Stimulated activated CD8-positive, alpha-beta memory T cell treated with anti-CD3 and anti-CD28 coated beads, Interleukin-4, amount 100 ng/mL, for 1 hour (primary cell): ENCODE data around the gene DGKH.
"Not testable (repeated sequence)": the region's sequence is repeated elsewhere in the genome, so short reads cannot be mapped to it uniquely, and the experiment has no call there.

Source experiments
- DNase-seq, 2 donors: peaks; one replicate each; pipeline ENCODE4 v3.0.0-alpha.2; 2020; ENCODE audit warnings: low read depth in 2 of 2, low spot score in 1 of 2

DGKH gene

GRCh38 chr13:42219876-42220275 is 171.4 kb downstream of the DGKH start:
- DNase-seq = no peak

- DNase-seq = no peak
Observed at GRCh38 chr13:42221121-42221765, 172.8 kb downstream of the DGKH start.

DNA sequence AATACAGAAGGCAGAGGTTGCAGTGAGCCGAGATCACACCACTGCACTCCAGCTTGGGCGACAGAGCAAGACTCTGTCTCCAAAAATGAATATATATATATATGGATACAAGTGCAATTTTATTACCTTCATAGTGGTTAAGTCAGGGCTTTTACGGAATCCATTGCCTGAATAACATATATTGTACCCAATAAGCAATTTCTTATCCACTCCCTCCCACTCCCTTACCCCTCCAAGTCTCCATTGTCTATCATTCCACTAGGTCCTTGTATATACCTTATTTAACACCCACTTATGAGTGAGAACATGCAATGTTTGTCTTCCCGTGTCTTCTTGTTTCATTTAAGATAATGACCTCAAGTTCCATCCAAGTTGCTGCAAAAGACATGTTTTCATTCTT is 175.2 kb downstream of the DGKH start:
- no peak for DNase-seq

- DNase-seq = no peak
Observed at GRCh38 chr13:42225051-42225450, 176.6 kb downstream of the DGKH start.

- not testable (repeated sequence) for DNase-seq
Observed at GRCh38 chr13:42226759-42227158, 178.3 kb downstream of the DGKH start.

GRCh38 chr13:42228527-42228926 is 180.1 kb downstream of the DGKH start:
- DNase-seq = no peak

DNA sequence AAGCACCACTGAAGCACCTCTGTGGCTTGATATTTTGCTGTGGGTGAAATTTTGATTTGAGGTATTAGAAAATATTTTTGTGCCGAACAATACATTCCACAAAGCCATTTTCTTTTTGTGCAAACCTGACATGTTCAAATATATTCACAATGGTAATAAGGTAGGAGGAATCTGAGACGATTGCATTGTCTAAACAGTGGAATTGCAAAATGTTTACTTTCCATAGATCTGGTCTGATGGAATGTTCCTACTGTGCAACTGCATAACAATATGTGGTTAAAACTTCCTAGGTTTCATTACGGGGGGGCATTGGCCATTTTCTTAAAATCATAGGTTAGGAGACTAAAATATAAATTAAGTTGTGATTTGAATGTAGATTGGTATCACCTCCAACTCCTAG is 180.8 kb downstream of the DGKH start:
- no peak for DNase-seq

DNA sequence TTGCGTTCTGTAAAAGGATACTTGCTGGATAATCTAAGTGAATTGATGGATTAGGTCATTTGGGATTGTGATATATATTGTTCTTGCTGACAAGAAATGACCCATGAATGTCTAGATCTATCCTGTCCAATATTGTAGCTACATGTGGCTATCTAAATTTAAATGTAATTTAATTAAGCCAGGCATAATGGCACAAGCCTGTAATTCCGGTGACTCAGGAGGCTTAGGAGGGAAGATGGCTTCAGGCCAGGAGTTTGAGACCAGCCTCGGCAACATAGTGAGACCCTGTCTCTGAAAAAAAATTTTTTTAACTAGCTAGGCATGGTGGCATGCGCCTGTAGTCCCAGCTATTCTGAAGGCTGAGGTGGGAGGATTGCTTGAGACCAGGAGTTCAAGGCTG is 184.2 kb downstream of the DGKH start:
- DNase-seq = no peak

DNA sequence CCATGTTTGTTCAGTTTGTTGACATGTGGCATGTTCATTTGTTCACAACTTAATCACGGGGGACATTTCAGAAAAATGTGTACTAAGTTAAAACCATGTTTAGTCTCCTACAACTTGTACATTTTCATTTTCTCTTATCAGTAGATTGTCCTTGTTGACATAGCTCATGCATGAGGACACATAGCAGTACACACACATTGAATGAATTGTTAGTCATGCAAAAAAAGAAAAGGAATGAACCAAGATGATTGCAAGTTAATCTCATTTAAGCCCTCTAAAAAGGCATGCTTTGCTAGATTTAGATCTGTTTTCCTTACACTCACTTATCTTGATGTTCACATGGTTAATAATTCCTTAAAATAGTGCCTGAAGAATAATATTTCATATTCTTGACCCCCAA is 185.3 kb downstream of the DGKH start:
- no peak for DNase-seq

DNA sequence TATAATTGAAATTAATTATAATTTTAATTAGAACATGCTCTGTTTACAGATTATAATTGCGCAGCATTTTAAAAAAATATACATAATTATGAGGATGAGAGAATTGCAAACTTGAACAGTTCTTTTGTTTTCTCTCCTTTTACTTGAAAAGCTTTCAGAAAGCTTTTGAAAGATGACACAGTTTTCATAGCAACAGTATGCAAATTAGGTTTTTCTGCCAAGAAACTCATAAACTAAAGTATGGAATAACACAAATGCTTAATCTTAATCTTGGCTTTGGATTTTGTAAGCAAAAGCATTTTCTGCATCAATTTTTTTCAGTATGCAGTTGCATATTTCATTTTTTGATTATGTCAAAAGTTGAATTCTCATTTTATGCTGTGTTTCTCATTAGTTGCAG is 190.7 kb downstream of the DGKH start:
- no peak for DNase-seq

DNA sequence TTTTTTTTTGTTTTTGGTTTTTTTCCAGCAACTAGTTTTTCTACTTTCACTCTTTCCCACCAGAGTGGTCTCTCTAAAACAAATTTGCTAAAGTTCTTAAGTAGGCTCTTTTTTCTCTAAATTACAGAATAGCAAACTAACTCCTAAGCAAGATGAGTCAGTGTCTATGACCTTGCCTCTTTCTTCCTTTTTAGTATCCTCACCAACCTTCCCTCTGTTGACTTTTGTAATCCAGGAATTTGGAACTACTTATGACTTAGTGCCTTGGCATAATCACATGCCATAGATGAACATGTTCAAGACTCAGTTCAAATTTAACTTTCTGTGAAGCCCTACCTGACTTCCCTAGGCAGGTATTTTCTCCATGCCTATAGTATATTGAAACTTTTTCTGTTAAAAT is 191.2 kb downstream of the DGKH start:
- no peak for DNase-seq

- no peak for DNase-seq
Observed at GRCh38 chr13:42246541-42246940, 198.1 kb downstream of the DGKH start.

- no peak for DNase-seq
Observed at GRCh38 chr13:42247883-42248282, 199.4 kb downstream of the DGKH start.

DNA sequence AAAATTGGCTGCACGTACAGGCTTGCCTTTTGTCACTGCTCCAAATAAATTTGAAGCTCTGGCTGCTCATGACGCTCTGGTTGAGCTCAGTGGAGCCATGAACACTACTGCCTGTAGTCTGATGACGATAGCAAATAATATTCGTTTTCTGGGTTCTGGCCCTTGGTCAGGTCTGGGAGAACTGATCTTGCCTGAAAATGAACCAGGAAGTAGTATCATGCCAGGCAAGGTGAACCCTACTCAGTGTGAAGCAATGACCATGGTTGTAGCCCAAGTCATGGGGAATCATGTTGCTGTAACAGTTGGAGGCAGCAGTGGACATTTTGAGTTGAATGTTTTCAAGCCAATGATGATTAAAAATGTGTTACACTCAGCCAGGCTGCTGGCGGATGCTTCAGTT is 207.4 kb downstream of the DGKH start:
- no peak for DNase-seq

- no peak for DNase-seq
Observed at GRCh38 chr13:42258747-42259146, 210.3 kb downstream of the DGKH start.

- no peak for DNase-seq
Observed at GRCh38 chr13:42259515-42259914, 211.1 kb downstream of the DGKH start.

GRCh38 chr13:42260903-42261654 is 212.6 kb downstream of the DGKH start:
- DNase-seq = no peak

DNA sequence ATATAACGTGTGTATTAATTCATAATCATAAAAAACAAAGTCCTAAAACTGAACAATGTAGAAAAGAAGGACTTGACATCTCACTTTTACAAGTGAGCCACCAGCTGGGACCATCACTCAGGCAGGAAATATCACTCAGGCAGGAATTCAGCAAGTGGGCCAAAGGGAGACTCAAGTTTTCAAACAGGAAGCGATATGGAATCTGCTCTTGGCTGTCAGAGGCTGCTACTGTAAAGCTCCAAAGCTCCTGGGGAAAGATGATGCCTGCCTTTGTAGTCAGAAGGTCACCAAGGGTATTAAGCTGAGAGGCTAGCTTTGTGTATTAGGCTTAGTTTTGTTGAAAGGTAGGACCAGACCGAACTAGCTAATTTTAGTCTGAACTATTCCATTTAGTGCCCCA is 218.0 kb downstream of the DGKH start:
- DNase-seq = no peak

- no peak for DNase-seq
Observed at GRCh38 chr13:42270160-42270856, 221.9 kb downstream of the DGKH start.

GRCh38 chr13:42270857-42271215 is 222.4 kb downstream of the DGKH start:
- no peak for DNase-seq

DNA sequence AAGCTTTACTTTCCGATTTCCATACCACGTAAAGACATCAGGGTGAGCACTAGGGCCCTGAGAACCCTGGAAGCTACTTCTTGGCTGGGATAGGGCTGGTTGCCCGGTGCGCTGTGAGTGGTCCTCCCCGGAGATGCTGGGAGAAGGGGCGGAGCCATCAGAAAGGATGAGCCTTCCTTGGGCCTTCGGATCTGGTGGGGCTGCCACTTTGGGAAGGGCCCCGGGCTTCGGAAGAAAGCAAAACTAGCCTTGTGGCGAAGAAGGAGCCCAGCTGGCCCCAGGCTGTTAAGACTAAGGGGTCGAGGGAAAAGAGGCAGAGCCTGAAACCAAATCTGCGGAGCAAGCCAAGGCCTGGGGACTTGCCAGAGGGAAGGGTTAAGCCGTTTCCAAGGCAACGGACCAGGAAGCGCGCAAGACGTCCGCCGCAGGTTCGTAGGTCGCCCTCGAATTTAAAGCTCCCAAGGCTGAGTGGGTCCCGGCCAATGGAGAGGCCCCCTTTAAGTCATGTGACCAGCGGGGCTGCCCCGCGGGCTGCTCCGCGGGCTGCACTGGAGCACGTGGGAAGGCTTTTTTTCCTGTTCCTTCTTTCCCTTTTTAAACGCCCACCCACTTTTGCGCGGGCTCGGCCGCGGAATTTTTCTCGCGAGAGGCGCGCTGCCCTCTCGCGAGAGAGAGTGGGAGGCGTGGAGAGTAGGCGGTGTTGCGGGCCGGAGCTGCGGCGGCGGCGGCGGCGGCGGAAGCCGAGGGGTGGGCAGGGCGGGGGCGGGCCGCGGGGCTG is 223.1 kb downstream of the DGKH start:
- peak; percentile 81 to 84 for DNase-seq
